HTERT RPE-1 (cell line): ENCODE results near the gene TSTD2.
"Not testable (repeated sequence)": the region's sequence is repeated elsewhere in the genome, so short reads cannot be mapped to it uniquely, and the experiment has no call there.

Experiments
- in situ Hi-C: fragments of 300-500 bp; cut with MboI; formaldehyde crosslinking; loops from 4 replicates; pipeline ENCODE4 v1.14.3; 2020; ENCODE audit warnings: low sequenced_read_pairs

Gene TSTD2

DNA sequence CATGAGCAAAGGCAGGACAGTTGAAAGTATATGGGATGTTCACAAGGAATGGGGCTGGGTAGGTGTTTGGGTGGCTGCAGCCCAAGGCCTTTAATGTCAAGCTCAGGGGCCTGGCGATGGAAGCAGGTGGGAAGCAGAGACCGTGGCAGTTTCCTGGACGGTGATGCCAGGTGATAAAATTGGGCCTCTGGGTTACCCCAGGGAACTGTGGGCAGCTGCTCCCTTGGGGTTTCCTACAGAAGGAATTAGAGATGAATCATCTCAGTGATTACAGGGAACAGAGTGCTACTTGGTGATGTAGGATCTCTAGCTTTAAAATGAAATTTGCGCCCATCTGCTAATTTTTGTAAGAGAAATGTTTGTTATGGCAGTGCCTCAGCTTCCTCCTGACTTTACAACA, 39.2 kb downstream of the TSTD2 start:
- in situ Hi-C loops: no loop called here

DNA sequence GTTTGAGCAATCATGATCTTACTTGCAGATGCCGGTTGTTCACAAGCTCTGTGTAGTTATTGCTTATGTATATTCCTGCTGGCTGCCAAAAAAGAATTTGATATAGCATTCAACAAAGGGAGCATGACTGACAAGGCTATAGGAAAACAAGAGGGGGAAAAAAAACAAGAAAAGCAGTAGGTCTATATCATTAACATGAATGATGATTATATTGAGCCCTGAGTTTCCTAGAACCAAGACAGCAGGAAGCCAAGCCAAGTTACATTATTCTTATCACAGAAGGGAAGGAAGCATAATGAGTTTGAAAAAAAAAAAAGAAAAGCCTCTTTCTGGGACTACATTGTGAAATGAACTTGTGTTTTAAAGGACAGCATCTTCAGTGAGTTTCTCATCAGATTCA, 41.0 kb downstream of the TSTD2 start:
- in situ Hi-C loops: no loop called here

DNA sequence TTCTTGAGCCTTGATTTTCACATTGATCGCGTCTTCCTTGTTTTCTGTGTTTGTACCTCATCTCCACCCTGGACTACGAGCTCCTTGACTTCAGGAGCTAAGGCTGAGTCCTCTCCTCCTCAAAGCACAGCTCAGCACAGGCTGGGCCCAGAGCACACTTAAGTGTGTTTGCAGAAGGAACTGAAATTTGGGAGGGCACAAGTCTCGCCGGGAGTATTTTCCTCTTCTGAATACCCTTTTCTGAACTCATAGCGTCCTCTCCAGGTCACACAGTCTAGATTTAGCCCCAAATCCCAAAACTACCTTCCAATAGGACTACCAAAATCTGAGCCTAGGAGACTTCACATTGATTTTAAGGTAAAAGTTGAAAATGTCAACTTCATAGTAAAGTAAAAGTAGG, 41.6 kb downstream of the TSTD2 start:
- in situ Hi-C loops: no loop called here

DNA sequence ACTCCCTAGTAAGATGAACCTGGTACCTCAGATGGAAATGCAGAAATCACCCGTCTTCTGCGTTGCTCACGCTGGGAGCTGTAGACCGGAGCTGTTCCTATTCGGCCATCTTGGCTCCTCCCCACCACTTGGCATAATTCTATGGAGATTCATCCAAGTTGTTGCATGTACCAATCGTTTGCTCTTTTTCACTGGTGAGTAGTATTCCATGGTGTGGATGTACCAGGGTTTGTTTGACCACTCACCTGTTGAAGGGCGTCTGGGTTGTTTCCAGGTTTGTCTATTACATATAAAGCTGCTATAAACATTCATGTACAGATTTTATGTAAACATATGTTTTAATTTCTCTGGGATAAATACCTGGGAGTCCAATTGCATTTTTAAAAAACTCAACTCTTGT, 46.3 kb downstream of the TSTD2 start:
- in situ Hi-C loops: not testable (repeated sequence)

DNA sequence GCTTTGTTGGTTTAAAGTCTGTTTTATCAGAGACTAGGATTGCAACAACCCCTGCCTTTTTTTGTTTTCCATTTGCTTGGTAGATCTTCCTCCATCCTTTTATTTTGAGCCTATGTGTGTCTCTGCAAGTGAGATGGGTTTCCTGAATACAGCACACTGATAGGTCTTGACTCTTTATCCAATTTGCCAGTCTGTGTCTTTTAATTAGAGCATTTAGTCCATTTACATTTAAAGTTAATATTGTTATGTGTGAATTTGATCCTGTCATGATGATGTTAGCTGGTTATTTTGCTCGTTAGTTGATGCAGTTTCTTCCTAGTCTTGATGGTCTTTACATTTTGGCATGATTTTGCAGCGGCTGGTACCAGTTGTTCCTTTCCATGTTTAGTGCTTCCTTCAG, 48.4 kb downstream of the TSTD2 start:
- in situ Hi-C loops: not testable (repeated sequence)

DNA sequence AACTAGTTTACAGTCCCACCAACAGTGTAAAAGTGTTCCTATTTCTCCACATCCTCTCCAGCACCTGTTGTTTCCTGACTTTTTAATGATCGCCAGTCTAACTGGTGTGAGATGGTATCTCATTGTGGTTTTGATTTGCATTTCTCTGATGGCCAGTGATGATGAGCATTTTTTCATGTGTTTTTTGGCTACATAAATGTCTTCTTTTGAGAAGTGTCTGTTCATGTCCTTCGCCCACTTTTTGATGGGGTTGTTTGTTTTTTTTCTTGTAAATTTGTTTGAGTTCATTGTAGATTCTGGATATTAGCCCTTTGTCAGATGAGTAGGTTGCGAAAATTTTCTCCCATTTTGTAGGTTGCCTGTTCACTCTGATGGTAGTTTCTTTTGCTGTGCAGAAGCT, 51.6 kb downstream of the TSTD2 start:
- in situ Hi-C loops: not testable (repeated sequence)

DNA sequence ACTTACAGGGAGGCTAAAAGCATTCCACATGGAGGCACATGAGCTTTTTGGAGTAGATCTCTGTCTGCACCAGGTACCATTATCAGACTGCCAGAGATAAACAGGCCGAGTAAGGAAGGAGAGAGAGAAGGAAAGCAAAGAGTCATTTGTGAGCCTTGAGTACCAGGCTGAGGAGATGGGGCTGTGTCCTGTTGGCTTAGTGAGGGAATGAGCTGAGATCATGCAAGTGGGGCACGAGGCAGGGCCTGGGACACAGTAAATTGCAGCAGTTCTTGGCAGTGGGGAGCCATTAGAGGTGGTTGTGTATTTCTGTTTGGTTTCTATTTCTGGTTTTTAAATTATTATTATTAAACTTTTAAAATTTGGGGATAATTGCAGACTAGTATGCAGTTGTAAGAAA, 53.3 kb downstream of the TSTD2 start:
- in situ Hi-C loops: no loop called here

DNA sequence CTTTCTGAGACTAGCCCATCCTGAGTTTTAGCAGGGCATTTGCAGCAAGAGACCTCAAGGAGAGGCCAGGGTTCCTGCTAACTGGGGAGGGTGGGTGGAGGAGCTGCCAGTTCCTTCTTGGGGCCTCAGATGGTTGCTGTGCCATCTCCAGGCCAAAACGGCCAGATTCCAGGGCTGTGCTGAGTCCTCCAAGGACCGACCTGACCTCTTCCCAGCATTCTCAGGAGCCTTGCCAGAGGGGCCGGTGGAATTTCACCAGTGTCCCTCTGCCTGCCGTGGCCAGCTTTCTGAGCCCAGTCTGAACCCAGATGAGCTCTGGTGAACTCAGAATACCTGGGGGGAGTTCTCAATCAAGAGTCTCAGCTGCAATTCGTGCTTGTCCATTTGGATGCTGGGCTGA, 54.3 kb downstream of the TSTD2 start:
- in situ Hi-C loops: no loop called here

DNA sequence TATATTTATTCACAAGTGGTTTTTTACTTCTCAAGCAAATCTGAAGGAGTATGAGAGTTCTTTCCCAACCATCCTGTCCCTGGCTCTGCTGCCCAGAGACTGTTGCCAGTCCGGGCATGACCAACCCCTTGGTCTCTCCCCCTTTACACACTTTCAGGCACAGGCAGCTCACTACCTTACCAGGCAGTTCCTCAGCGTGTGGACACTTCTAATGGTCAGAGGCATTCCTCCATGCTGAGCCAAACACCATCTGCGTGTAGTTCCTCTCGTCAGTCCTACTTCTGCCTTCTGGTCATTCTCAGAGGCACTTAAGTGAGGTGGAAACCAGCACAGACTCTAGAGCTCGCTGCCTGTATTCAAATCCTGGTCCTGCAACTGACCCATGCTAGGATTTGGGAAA, 56.1 kb downstream of the TSTD2 start:
- in situ Hi-C loops: no loop called here

DNA sequence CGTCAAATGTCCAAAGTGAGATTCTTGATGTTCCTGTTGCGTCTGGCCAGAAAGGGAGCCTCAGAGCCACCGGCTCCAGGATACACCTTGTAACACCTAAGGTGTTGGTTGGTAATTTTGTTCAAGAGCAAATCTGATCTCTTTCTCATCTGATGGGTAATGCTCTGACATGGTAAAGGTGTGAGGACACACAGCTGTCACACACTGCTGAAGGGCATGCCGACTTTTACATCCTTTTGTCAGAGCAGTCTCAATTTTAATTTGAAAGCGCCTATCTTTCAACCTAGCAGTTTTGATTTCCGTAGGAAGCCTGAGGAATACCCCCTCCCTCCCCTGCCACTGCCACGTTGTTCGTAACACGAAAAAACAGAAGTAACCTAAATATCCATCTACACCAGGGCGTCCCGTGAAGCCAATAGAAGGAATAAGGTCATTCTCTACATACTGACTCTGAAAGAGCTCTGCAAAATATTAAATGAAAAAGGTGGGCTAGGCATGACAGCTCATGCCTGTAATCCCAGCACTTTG, 57.4 kb downstream of the TSTD2 start:
- in situ Hi-C loops: no loop called here

DNA sequence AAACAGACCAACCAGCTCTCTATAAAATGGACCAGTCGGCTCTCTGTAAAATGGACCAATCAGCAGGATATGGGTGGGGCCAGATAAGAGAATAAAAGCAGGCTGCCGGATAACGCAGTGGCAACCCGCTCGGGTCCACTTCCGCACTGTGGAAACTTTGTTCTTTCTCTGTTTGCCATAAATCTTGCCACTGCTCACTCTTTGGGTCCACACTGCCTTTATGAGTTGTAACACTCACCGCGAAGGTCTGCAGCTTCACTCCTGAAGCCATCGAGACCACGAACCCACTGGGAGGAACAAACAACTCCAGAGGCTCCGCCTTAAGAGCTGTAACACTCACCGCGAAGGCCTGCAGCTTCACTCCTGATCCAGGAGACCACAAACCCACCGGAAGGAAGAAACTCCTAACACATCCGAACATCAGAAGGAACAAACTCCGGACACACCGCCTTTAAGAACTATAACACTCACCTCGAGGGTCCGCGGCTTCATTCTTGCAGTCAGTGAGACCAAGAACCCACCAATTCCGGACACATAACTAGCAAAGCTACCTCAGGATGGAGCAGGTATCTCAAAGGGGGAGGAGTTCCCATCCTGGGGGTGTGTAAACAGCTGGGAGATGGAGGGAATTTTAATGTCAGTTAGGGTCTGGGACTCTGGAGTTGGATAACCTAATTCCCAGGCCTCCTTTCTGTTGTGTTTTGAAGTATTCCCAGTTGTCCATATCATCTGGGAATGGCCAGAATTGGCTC, 58.1 kb downstream of the TSTD2 start:
- in situ Hi-C loops: not testable (repeated sequence)

DNA sequence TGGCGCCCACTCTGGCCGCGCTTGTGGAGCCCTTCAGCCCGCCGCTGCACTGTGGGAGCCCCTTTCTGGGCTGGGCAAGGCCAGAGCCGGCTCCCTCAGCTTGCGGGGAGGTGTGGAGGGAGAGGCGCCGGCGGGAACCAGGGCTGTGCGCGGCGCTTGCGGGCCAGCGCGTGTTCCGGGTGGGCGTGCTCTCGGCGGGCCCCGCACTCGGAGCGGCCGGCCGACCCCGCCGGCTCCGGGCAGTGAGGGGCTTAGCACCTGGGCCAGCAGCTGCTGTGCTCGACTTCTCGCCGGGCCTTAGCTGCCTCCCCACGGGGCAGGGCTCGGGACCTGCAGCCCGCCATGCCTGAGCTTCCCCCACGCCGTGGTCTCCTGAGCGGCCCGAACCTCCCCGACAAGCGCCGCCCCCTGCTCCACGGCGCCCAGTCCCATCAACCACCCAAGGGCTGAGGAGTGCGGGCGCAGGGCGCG, 59.0 kb downstream of the TSTD2 start:
- in situ Hi-C loops: not testable (repeated sequence)

DNA sequence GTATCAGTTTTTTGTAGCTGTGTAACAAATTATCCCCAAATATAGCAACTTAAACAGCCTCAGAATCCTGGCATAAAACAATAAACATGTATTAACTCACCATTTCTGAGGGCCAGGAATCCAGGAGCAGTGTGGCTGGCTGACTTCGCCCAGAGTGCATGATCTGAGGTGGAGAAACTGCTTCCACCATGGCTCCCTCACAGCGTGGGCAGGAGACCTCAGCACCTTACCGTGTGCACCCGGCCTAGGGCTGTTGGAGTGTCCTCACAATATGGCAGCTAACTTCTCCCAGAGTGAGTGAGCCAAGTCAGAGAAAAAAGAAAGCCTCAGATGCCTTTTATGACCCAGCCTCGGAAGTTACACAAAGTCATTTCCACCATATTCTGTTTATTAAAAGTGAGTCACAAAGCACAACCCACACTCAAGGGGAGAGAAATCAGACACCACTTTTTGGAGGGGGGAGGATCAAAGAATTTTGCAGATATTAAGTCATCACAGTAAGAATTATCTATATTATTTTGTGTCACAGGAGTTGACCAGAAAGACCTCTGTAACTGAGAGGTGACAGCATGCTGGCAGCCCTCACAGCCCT, 59.6 kb downstream of the TSTD2 start:
- in situ Hi-C loops: no loop called here

DNA sequence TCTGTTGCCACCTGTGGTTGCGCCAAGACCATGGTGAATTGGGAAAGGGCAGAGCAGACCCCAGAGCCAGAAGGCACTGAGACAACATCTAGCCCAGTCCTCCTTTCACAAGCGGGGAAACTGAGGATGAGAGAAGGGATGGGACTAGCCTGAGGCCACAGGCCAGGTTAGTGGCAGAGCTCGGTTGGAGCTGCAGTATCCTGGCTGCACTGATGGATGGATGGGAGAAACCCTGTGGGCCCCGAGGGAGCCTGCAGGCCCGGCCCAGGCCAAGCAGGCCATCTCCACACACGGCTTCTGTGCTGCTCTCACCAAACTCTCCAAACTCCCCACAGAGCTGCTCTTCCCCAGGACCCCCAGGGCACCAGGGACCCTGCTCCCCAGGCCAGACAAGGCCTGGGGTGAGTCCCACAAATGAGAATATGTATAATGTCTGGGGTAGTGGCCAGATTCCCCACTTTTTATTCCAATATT, 60.2 kb downstream of the TSTD2 start:
- in situ Hi-C loops: no loop called here

DNA sequence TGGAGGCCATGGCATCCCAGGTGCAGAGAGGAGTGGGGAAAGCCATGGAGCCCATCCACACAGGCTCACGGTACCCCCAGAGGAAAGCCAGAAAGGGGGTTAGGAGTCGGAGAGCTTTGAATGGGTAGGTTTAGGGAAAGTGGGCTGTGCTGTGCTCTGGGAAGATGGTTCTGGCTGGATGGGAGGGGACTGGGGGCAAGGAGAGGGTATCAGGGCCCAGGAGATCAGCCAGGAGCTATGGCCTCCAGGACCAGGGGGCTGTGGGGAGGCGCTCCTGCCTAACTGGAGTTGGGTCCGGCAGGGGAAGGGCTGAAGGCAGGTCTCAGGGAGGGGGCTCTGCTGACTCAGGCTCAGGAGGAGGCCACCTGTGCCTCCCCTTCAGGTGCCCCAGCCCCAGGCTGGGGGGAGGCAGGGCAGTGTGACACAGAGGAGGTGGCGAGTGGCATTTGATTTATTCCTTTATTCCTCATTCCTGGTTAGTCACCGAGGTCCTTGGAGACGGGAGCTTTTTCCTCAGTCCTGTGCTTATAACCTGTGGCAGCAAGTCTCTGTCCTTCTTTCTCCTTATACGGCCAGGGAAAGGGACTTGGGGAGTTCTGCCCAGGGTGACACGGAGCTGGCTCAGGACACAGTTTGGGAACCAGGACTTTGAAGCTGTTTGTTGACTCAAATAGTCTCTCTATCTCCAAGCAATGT, 60.8 kb downstream of the TSTD2 start:
- in situ Hi-C loops: no loop called here

DNA sequence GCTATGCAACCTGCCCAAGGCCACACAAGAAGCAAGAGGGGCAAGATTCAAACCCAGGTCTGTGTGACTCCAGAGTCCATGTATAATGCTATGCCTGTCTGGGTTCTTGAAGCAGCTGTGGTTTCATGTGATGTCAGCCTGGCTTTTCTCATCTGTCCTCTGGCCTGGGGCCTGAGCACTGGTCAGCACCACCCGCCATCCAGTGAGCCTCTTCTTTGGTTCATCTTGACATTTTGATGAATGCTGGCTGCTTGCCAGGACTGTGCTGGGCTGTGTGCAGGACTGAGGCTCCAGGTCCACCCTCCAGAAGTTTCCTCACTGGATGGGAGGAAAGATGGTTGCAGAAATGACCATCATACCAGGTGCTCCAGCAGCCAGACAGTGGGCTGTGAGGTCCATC, 61.5 kb downstream of the TSTD2 start:
- in situ Hi-C loops: no loop called here

DNA sequence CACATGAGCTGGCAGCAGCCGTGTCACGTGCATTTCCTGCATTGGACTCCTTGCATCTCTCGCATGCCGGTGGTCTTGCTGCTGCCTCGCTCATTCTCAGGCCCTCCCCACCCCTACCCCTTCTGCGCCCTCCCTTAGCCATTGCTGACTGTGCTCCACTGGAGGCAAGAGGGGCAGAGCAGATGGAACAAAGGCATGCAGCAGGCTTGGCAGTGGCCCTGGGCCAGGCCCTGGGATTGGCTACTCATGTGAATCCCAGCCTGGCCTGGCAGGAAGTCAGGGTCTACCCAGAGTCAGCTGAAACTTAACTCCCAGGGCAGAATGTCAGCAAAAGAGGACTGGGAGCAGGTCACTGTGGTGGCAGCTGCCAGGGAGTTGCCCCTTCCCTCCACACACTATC, 62.3 kb downstream of the TSTD2 start:
- in situ Hi-C loops: no loop called here

DNA sequence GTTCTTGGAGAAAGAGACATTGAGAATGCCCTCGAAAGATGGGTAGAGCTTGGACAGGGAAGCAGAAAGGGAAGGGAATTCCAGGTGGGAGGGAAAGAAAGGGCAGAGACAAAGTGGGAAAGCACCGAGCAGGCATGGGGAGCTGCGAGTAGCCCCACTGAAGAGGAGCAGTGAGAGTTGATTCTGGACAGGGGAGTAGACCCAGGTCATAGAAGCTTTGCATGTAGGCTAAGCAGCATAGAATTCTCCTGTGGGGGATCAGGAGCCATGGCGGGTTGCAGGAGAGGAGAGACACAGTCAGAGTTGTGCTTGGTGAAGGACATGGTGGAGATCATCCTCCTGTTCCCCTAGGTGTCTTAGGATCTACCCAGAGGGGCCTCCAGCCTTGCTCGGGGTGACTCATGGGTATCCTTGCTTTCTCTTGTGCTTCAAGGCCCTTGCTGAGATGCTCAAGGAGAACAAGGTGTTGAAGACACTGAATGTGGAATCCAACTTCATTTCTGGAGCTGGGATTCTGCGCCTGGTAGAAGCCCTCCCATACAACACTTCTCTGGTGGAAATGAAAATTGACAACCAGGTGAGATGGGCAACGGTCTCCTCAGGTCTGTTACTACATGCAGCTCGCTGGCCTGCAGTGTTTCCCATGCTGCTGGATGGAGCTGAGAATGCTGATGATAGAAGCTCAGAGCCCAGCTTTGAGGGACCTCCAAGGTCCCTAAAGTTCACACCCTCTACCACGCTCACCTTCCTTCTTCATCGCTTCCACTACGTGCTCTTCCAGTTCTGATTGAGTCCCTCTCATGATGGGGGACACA, 64.5 kb downstream of the TSTD2 start:
- in situ Hi-C loops: no loop called here

DNA sequence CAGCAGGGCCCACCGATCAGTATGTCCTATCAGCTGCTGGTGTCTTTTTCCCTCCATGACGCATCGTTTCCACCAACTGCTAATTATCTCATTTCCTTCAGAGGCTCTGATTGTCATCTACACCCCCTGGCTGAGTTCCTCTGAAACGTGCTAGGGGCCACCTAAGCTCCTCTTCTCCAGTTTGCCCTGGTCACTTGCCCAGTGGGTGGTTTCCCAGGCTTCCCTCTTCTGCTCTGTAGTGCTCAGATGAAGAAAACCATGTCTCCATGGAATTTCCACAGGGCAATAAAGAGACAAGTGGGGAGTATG, 65.3 kb downstream of the TSTD2 start:
- in situ Hi-C loops: no loop called here

DNA sequence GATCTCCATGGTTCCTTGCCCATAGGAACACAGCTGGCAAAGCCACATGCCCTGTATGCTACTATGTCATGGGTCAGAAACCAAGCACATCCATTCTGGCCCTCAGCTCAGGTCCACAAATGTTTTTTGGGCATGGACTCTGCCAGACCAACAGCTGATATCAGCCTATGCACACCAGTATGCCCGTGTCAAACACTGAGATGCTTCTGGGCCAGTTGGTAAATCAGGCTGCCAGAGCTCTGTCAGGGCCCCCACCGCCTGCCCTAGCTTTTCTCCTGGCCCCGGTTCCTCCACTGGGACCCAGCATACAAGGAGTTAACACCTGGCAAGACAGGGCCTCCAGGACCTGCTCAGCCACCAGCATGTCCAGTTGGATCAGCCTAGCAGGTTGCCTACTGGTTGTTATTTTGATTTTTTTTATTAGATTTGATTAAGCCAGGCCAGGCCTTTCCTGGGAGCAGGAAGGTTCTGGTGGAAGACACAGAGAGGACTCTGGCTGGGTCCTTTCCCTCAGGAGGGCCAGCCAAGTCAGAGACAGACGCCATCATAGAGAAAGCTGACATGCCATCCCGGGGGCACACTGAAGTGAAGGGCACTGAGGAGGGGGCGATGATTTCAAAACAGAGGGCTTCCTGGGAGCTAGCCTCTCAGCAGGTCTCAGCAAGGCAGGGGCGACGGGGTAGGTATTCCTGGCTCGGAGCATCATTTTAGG, 65.8 kb downstream of the TSTD2 start:
- in situ Hi-C loops: no loop called here

DNA sequence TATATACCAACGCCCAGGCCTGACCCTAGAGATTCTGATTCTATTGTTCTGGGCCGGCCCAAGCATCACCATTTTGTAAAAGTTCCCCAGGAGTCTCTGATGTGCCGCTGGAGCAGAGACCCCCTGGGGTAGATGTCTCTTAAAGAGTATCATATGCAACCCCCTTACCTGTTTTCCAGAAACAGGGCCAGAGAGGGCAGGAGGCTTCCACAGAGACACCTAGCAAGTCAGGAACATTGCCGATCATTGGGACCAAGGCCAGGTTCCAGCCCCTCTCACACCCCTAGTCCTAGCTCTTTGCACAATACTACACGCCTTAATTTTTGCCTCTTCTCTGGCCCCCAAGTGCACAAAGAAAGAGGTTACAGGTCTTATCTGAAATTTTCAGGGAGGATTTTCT, 67.9 kb downstream of the TSTD2 start:
- in situ Hi-C loops: no loop called here
